ENCODE results near the gene ZNF664. TPM values are rescaled to one million over a fixed set of nuclear protein-coding genes. Genes with fewer than 3 reads are reported as not detected.

Gene ZNF664
- total and polyA plus RNA-seq, 2 of the 8 experiments (the other 6 are each of a cell fraction or from before 2014, with no cell fraction given) = 22.8 to 51.4 TPM

DNA sequence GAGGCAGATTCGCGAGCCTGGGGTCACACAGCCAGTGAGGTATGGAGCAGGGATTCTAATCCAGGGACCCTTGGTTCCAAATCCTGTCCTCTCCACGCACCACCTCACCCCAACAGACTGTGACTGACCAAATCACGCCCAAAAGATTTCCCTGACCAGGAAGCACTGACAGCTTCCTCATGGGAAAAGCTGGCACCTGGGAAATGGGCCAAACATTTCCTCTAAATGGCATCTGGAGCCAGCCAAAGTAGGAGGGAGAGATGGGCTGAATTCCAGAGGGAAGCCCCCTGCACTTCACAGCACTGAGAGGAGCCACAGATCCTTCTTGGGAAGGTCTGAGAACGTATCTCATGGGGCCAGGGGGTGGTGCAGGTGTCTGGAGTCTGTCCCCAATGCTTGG is 29.2 kb upstream of the ZNF664 start (continued):
- TF ChIP-seq, protein P1, sequence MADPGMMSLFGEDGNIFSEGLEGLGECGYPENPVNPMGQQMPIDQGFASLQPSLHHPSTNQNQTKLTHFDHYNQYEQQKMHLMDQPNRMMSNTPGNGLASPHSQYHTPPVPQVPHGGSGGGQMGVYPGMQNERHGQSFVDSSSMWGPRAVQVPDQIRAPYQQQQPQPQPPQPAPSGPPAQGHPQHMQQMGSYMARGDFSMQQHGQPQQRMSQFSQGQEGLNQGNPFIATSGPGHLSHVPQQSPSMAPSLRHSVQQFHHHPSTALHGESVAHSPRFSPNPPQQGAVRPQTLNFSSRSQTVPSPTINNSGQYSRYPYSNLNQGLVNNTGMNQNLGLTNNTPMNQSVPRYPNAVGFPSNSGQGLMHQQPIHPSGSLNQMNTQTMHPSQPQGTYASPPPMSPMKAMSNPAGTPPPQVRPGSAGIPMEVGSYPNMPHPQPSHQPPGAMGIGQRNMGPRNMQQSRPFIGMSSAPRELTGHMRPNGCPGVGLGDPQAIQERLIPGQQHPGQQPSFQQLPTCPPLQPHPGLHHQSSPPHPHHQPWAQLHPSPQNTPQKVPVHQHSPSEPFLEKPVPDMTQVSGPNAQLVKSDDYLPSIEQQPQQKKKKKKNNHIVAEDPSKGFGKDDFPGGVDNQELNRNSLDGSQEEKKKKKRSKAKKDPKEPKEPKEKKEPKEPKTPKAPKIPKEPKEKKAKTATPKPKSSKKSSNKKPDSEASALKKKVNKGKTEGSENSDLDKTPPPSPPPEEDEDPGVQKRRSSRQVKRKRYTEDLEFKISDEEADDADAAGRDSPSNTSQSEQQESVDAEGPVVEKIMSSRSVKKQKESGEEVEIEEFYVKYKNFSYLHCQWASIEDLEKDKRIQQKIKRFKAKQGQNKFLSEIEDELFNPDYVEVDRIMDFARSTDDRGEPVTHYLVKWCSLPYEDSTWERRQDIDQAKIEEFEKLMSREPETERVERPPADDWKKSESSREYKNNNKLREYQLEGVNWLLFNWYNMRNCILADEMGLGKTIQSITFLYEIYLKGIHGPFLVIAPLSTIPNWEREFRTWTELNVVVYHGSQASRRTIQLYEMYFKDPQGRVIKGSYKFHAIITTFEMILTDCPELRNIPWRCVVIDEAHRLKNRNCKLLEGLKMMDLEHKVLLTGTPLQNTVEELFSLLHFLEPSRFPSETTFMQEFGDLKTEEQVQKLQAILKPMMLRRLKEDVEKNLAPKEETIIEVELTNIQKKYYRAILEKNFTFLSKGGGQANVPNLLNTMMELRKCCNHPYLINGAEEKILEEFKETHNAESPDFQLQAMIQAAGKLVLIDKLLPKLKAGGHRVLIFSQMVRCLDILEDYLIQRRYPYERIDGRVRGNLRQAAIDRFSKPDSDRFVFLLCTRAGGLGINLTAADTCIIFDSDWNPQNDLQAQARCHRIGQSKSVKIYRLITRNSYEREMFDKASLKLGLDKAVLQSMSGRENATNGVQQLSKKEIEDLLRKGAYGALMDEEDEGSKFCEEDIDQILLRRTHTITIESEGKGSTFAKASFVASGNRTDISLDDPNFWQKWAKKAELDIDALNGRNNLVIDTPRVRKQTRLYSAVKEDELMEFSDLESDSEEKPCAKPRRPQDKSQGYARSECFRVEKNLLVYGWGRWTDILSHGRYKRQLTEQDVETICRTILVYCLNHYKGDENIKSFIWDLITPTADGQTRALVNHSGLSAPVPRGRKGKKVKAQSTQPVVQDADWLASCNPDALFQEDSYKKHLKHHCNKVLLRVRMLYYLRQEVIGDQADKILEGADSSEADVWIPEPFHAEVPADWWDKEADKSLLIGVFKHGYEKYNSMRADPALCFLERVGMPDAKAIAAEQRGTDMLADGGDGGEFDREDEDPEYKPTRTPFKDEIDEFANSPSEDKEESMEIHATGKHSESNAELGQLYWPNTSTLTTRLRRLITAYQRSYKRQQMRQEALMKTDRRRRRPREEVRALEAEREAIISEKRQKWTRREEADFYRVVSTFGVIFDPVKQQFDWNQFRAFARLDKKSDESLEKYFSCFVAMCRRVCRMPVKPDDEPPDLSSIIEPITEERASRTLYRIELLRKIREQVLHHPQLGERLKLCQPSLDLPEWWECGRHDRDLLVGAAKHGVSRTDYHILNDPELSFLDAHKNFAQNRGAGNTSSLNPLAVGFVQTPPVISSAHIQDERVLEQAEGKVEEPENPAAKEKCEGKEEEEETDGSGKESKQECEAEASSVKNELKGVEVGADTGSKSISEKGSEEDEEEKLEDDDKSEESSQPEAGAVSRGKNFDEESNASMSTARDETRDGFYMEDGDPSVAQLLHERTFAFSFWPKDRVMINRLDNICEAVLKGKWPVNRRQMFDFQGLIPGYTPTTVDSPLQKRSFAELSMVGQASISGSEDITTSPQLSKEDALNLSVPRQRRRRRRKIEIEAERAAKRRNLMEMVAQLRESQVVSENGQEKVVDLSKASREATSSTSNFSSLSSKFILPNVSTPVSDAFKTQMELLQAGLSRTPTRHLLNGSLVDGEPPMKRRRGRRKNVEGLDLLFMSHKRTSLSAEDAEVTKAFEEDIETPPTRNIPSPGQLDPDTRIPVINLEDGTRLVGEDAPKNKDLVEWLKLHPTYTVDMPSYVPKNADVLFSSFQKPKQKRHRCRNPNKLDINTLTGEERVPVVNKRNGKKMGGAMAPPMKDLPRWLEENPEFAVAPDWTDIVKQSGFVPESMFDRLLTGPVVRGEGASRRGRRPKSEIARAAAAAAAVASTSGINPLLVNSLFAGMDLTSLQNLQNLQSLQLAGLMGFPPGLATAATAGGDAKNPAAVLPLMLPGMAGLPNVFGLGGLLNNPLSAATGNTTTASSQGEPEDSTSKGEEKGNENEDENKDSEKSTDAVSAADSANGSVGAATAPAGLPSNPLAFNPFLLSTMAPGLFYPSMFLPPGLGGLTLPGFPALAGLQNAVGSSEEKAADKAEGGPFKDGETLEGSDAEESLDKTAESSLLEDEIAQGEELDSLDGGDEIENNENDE (IDR thresholded peaks at IDR 0.05; ENCODE audit: insufficient replicate concordance, low read length) = no peak
- TF ChIP-seq TBP (IDR thresholded peaks at IDR 0.05; ENCODE audit: low read depth, low read length) = no peak
- no peak for TF ChIP-seq CEBPB (IDR thresholded peaks at IDR 0.05; ENCODE audit: low read depth, low read length)
- no peak for TF ChIP-seq SP4 (IDR thresholded peaks at IDR 0.05; ENCODE audit: low read length)
